Peyer's patch (tissue), 4 donors: Measurements from ENCODE around the gene UBIAD1.

Experiments used
- CTCF ChIP-seq, 6 experiments: fragments of 450-650 bp in 4 of 6; fragments of 200-600 bp in 2 of 6; sonication (generic) in 1 of 6; IDR thresholded peaks; one replicate each; pipeline ENCODE4 v1.5.1; 2017 to 2019; ENCODE audit warnings: antibody characterized with exemption in 6 of 6, mild to moderate bottlenecking in 3 of 6, moderate library complexity in 1 of 6
- POLR2A ChIP-seq, 2 donors: fragments of 450-650 bp; IDR thresholded peaks; one replicate each; pipeline ENCODE4 v1.5.1; 2017; ENCODE audit warnings: antibody characterized with exemption in 2 of 2, mild to moderate bottlenecking in 2 of 2, moderate library complexity in 2 of 2

GRCh38 chr1:11331036-11331944 lies 58.3 kb downstream of the UBIAD1 start:
- TF ChIP-seq CTCF (IDR thresholded peaks at IDR 0.05) (no peak), POLR2A (IDR thresholded peaks at IDR 0.05) (no peak)
